Left renal cortex interstitium (tissue), 4 donors: ENCODE results near the gene WNT3A. TPM values are rescaled to one million over a fixed set of nuclear protein-coding genes. Genes with fewer than 3 reads are reported as not detected.

Experiments
- DNase-seq, 4 donors: peaks; one replicate each; pipeline ENCODE4 v3.0.0-alpha.2; 2013; ENCODE audit warnings: low read depth in 4 of 4, low spot score in 2 of 4, missing footprints in 1 of 4
- polyA plus RNA-seq, 4 donors: library from polyadenylated mRNA; unstranded; fragments of 120-200 nt; gene quantifications; one replicate each; pipeline ENCODE4 v1.2.1, GENCODE V29; 2013; ENCODE audit not compliant: insufficient read length in 4 of 4

The WNT3A gene
- polyA plus RNA-seq, 4 donors = 0.12 to 0.36 (median 0.22) TPM

DNA sequence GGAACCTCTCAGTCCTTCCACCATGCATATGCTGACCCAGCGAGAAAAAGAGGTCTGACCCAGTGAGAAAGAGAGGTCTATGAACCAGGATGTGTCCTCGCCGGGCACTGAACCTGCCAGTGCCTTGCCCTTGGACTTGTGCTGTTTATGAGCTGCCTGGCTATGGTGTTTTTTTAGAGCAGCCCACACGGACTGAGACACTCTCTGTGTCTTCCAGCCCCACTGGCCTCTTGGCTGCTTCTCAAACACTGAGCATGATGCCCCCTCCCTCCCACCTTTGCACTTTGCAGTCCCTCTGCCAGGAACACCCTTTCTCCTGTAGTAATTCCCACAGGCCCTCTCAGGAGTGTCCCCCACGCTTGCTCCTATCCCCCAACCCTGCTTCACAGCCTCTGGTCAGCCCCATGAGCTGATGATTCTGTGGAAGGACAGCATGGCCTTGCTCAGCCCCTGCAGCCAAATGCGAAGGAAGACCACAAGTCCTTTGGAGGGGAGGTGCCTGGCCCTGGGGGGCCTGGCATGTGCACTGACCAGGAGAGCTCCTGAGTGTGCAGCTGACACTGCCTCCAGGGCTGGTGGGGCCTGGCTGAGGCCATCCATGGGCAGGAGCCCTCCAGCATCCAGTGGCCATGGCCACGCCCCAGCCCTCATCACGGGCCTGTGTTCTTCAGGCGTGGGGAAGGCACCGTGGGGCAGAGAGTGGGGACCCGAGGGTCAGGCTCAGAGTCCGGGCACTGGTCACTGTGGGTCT is 23.8 kb downstream of the WNT3A start:
- no peak for DNase-seq

DNA sequence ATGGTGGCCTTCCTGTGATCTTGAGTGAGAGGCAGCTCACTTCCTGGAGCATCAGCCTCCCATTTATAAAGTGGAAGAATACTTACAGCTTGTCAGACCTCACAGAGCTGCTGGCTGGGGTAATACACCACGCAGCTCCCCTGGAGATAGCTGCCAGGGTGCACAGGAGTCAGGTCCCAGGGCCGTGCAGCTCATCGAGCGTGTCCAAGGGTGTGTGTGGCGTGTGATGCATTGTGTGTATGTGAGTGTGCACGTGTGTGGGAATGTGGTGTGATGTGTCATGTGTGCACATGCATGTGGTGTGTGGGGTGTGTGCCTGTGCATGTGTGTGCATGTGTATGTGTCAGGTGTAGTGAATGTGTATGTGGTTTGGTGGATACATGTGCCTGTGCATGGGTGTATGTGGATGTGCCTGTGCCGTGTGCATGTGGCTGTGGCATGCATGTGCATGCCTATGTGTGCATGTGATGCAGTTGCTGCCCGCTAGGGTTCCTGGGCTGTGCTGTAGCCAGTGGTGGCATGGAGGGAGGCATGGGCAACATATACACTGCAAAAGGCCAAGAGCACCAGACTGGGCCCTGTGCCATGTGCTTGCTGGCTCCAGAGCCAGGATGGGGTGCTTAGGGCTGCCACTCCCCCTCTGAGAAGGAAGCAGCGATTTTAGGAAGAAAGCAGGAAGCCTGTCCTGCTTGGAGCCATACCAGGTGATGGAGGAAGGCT is 24.6 kb downstream of the WNT3A start:
- no peak for DNase-seq

DNA sequence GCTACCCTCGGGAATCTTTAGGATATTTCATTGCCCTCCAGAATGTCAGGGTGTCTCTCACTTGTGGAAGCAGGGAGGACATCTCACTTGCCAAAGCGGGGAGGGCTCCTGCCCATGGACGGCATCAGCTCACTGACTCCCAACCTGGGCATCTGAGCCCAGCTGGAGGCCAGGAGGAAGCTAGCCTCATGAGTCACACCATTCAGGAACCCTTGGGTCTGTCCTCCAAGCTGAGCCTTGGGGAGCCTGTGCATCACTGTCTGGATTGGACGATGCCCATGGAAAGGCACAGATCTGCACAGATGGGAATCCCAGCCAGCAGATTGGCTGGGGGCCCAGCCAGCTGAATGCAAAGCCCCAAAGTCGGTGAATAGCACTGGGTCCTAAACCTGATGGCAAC is 25.2 kb downstream of the WNT3A start:
- DNase-seq = no peak

DNA sequence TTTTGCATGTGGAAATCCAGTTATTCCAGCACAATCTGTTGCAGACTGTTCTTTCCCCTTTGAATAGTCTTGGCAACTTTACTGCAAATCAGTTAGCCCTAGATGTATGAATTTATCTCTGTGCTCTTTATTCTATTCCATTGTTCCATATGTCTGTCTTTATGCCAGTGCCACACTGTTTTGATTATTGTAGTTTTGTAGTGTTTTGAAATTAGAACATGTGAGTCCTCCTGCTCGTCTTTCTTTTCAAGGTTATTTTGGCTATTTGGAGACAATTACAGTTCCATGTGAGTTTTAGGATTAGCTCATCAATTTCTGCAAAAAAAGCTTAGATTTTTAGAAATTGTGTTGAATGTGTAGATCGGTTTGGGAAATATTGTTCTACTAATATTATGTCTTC is 26.6 kb downstream of the WNT3A start:
- DNase-seq = no peak

DNA sequence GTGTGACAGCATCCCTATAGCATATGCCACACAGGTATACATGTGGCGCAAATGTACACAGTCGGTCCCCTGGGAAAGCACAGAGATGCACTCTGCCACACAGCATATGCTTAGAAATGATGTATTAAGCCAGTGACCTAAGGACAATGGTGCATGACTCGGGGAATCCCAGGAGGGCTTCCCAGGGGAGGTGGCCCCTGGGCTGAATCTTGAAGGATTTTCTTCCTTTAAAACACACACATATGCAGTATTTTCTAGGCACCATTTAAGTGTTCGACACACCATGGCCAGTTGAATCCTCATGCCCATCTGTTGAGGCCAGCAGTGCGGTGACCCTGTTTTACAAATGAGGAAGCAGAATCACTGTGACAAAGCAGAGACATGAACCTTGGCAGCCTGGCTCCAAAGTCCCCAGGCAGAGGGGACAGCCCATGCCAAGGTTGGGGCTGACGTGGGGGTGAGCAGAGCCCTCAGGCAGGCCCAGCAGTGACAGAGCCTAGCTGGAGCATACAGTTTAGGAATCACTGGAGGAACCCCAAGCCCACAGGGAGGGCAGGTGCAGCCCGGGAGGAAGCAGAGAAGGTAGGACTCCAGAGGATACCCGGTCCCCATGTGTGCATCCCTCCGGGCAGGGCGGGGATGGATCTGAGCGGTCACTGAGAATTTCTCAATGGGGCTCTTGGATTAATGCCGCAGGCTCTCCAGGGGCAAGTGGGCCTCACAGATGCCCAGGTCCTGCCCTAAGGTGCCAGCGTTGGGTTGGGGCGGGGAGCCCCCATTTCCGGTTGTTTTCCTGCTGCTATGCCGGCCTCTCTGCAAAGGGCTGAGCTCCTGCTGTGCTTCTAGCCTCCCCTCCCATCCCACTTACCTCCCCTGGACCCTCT is 28.4 kb downstream of the WNT3A start:
- no peak for DNase-seq

DNA sequence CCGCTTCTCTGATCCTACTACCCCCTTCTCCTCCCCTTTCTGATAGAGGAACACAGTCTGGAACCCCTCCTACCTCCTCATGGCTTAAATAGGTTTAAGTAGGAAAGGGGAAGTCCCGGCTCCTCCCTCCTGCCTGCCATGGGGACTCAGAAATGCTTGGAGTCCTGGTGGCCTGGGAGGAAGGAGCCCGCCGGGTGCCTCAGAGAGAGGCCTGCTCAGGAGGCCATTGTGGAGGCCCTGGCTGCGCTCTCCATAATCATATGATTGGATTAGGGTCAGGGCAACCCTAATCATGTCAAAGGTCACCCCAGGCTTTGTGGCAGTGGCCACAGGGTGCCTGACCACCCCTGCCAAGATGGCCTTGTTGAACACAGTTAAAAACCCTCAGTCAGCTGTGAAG is 29.0 kb downstream of the WNT3A start:
- no peak for DNase-seq

DNA sequence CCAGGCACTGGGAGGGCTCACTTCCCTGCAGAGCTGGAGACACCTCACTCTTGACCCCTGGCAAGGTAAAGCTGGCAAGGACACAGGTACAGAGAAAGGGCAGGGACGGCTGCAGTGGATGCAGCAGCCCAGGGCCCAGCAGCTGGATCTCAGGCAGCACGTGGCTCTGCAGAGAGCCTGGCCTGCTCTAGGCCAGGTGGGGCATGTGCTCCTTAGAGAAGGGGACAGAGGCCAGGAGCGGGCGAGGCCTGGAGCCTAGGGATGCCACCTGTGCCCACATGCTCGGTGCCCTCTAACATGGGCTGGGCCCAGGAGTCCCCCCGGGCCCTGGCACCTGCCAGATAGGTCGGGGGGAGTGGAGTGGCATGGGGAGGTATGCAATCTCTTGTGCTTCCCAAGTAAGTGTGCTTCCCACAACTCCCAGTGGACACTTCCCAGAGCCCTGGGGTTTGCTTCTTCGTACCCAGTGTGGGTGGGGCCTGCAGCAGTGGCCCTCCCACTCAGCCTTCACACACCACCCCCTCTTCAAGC is 30.0 kb downstream of the WNT3A start:
- DNase-seq = no peak

DNA sequence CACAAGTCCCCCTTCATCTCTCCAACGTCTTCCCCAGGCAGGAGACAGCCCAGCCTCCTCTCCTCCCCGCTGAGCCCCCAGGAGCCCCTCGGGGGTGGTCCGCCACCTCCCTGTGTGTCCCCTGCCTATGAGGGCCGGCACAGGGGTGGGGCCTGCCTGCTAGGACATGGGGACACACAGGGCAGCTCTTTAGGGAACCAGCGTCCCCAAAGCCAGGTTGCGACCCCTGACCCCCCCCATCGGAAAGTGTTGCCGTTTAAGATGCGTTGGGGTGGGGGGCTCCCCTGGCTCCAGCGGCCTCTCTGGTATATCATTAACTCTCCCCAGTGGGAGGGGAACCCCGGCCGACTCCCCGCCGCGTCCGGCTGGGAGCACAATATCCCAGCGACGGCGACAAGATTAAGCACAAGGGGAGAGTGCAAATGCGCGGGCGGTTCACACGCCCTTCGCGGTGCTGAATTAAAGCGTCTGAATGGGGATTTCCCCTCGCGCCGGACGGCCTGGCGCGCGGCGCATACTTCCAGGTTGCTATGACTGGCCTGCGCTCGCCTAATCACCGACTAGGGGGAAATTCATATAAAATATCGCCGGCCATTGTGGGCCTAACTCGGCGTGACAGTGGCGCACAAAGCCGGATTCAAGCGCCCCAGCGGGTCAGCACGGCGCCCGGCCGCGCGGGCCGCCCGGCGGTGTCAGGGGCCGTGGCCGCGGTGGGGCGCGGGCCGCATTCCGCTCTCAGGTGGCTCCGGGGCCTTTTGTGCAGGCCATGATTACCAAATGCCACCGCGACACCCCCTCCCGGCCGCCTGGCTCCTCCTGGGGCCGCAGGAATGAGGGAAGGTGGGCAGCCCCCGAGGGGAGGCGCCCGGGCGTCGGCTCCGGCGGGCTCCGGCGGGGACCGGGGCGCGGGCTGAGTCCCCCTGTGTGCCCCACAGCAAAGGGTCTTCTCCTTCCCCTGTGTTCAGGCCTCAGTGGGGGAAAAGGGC is 30.9 kb downstream of the WNT3A start:
- no peak for DNase-seq

DNA sequence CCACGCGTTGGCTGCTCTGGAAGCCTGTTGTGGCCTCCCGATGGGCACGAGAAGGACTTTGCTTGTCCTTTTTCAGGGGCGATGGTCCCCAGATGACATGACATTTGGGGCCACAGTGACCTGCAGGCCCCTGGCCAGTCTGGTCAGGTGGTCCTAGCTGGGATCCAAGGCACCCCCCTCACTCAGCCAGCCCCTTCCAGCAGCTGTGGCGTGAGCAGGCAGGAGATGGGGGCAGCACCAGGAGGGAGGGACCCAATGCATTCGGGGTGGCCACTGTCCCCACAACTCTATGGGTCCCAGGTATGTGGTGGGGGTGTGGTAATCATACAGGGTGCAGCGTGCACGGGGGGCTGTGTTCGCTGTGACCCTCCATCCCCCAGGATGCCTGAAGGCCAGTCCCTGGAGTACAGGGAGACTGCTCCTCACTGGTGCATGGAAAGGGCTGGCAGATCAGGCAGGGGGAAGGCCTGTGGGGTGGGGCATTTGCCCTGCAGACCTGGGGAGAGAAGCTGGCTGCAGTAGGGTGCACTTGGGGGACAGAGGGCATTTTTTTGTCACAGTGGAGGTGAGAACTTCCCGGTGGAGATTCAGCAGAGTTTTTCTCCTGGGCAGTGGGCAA is 31.7 kb downstream of the WNT3A start:
- no peak for DNase-seq

DNA sequence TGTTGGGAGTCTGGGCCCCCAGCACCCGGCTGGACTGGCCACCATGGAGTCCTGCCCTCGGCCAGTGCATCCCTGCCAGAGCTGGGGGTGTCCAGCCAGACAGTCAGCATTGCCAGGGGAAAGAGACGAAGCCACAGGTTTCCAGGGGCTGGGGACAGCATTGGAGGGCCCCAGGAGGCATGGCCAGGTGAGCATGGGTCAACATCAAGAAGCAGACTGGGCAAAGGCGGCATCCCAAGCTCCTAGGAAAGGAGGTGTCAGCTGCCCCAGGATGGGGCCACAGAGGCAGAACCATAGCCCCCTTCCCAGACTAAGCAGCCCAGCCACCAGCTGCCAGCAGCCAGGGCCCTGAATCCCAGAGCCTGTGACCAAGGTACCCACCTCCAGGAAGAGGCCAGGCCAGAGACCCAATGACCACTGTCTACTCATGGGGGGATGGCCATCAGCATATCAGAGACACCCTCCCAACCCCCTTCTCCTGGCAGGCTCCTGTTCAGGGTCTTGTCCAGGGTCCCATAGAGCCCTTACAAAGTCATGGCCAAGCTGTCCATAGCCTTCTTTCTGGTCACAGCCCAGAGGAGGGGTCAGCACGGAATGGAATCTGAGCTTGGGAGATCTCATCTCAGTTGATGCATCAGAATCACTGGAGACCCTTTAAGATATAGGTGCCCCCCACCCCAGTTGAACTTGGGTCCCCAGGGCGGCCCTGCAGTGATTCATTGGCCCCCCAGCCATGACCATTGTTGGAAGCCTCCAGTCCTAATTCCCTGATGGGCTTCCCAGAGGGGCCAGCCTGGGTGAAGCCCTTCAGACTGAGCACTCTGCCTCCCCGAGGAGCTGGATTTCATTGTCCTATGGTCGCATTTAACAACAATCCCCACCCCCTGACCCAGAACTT is 32.5 kb downstream of the WNT3A start:
- no peak for DNase-seq

DNA sequence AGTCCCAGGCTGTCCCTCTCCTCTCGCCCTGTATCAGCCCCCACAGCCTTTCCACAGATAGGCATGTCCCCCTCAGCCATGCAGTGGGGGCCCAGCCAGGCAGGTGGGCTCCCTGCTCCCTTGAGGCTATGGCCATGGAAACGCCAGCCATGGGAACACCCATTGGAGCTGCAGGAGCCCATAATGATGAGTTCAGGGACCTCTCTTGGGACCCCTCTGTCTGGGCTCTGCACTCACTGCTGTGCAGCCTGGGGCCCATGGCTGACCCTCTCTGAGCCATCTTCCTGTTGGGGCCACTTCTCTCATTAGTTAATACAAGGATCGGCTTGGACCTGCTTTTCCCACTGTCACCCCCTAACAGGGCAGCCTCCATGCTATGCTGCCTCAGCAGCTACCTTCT is 33.2 kb downstream of the WNT3A start:
- no peak for DNase-seq

DNA sequence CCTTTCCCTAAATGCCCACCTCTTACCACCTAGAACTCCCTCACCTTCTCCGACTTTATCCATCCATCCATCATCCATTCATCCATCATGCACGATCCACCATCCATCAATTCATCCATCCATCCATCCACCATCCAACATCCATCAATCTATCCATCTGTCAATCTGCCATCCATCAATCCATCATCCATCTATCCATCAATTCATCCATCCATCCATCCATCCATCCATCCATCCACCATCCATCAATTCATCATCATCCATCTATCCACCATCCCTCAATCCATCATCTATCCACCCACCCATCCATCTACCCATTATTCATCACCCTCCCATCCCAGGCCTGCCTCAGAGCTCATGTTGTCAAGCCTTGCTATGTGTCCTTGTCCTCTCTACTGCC is 34.5 kb downstream of the WNT3A start:
- DNase-seq = no peak

DNA sequence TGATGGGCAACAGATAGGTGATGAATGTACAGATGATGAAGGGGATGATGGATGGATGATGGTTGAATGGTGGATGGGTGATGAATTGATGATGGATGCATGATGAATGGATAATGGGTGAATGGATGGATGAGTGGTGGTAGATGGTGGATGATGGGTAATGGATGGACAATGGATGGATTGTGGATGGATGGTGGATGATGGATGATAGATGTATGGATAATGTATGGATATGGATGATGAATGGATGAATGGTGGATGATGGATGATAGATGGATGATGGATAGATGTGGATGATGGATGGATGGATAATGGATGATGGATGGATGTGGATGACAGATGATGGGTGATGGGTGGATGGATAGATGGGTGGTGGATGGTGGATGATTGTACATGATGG is 35.7 kb downstream of the WNT3A start:
- DNase-seq = no peak

DNA sequence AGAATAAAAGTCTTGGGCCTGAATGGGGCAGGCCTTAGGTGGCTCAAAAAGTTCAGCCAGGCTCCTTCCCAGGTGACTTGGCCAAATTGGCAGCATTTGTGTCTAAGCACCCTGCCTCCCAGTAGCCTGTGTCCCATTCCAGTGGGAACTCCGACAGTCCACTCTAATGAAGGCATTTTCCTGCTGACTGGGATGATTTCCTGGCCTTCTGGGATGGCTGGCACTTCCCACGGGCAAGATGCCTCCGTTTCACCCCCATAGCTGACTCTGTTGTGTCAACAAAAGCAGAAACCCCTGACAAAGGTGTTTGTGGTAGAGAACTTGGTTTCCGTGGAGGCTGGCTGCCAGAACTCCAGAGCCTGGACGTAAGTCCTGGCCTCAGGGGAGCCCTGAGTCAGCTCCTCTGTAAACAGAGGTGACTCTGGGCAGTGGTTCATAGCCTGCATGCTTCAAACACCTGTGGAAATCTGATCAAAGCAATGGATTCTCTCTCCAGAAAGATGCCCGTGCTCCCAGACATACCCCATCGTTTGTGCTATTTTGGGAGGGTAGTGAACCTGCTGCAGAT is 36.6 kb downstream of the WNT3A start:
- DNase-seq = no peak

DNA sequence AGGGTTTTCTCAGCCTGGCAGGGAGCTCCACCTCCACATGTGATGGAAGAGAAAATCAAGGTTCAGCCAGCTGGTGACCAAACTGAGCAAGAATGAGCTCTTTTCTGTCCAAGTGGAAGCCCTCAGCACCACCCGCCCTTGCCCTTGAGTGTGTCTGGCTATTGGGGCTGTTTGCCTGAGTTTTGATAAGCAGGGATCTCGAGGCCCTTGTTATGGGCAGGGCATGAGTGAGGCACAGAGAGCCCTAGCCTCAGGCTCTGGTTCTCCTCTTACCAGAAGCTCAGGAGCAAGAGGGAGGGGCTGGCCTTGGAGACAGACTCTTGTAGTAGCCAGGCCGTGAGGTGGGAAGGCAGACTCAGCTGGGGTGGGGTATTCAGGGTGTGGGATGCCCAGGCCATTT is 38.2 kb downstream of the WNT3A start:
- DNase-seq = no peak

DNA sequence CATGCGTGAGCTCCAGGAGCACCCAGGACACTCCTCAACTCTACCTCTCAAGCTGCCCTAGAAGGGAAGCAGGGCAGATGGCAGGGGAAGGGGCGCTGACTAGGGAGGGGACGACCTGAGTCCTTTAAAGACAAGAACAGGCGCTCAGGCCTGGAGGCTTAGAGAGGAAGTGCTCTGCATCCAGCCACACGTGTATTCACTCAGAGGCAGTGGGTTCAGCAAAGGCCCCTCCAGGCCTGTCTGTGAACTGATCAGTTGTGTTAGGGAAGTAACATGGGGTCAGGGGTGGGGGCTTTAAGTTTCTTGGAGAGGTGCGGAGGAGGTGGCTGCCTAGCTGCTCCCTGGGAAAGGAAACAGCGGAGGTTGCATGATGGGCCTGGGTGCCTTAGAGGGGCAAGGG is 38.6 kb downstream of the WNT3A start:
- DNase-seq = no peak

DNA sequence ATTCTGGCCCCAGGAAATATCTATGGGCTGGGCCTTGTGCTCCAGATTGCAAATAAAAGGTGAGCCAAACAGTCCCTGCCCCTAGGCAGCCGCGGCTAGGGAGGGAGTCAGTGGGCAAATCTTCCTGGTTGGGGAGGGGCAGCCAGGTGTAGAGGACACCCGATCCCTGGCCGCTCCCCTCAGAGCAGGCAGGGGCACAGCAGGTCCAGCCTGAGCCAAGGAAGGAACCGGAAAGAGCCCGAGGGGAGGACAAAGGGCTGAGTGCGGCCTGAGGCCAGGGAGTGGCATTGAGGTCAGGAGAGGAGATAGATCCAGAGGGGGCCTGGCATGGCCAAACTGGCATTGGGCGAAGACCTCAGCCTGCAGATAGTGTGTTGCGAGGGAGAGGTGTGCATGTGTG is 39.1 kb downstream of the WNT3A start:
- no peak for DNase-seq
